B cell (primary cell): ENCODE measurements around the gene NELFE. TPM values are rescaled to one million over a fixed set of nuclear protein-coding genes. Genes with fewer than 3 reads are reported as not detected.
"Not testable (repeated sequence)": the region's sequence is repeated elsewhere in the genome, so short reads cannot be mapped to it uniquely, and the experiment has no call there.

ENCODE experiments used
- ATAC-seq: fragments of 200-7000 bp; cut with Tn5 transposase; one replicate; pipeline ENCODE4 v1.10.0; 2021; ENCODE audit warnings: low read depth, mild to moderate bottlenecking, moderate number of reproducible peaks, moderate library complexity
- CTCF ChIA-PET: fragments of 350-600 bp; sonication (Branson Sonifier 250); formaldehyde crosslinking; loops from one replicate; lab custom pipeline; 2021; ENCODE audit warnings: antibody characterized with exemption, inconsistent platforms; lab: Charles Lee
- POLR2A ChIA-PET: fragments of 350-600 bp; sonication (Branson Sonifier 250); formaldehyde crosslinking; loops from one replicate; lab custom pipeline; 2021; ENCODE audit warnings: antibody characterized with exemption; lab: Charles Lee
- DNase-seq: peaks from one replicate; pipeline ENCODE4 v3.0.0; 2013
- H2AFZ ChIP-seq: 2 replicates; pipeline ENCODE4 v1.6.1; 2012; ENCODE audit warnings: mild to moderate bottlenecking, low read depth, low read length; ENCODE audit not compliant: insufficient read depth, poor library complexity, severe bottlenecking
- H3K27ac ChIP-seq, 2 donors: 1 replicate in 1 of 2; 2 replicates in 1 of 2; pipeline ENCODE4 v1.5.1; 2012 to 2013; ENCODE audit warnings: low read length in 2 of 2, mild to moderate bottlenecking in 2 of 2, moderate library complexity in 1 of 2
- H3K27me3 ChIP-seq, 4 experiments: fragments of 200-600 bp in 1 of 4; sonication (generic) in 1 of 4; replicated peaks in 1 of 4; 1 replicate in 2 of 4; 2 replicates in 2 of 4; pipeline versions ENCODE4 v1.6.1 to v1.7.0; 2013 to 2016; ENCODE audit warnings: low read length in 3 of 4, mild to moderate bottlenecking in 2 of 4, mixed read lengths in 1 of 4, moderate library complexity in 1 of 4; ENCODE audit not compliant: insufficient read depth in 4 of 4, control insufficient read depth in 3 of 4; ENCODE audit errors: control extremely low read depth in 1 of 4
- H3K36me3 ChIP-seq, 2 experiments: replicated peaks in 1 of 2; 1 replicate in 1 of 2; 2 replicates in 1 of 2; pipeline versions ENCODE4 v1.6.1 to v1.7.1; 2013; ENCODE audit warnings: low read length in 1 of 2; ENCODE audit not compliant: insufficient read depth in 2 of 2, control insufficient read depth in 1 of 2; ENCODE audit errors: control extremely low read depth in 1 of 2, extremely low read depth in 1 of 2
- H3K4me1 ChIP-seq, 2 donors: fragments of 200-600 bp in 1 of 2; sonication (generic) in 1 of 2; 1 replicate in 1 of 2; 2 replicates in 1 of 2; pipeline versions ENCODE4 v1.5.1 to v1.6.1; 2013 to 2017; ENCODE audit warnings: low read length in 2 of 2; ENCODE audit not compliant: control insufficient read depth in 2 of 2, insufficient read depth in 2 of 2
- H3K4me2 ChIP-seq: replicated peaks from 2 replicates; pipeline ENCODE3; 2012; ENCODE audit warnings: mild to moderate bottlenecking, low read depth, low read length; ENCODE audit not compliant: poor library complexity, severe bottlenecking
- H3K4me3 ChIP-seq, 5 experiments: fragments of 200-600 bp in 1 of 5; sonication (generic) in 1 of 5; 1 replicate in 3 of 5; 2 replicates in 2 of 5; pipeline versions ENCODE4 v1.5.1 to v1.7.0; 2011 to 2016; ENCODE audit warnings: low read length in 4 of 5, mild to moderate bottlenecking in 4 of 5, low read depth in 2 of 5, control low read depth in 1 of 5, moderate library complexity in 1 of 5; ENCODE audit not compliant: insufficient read depth in 1 of 5; ENCODE audit errors: control extremely low read depth in 1 of 5, extremely low read depth in 1 of 5
- H3K79me2 ChIP-seq: fragments of 200-600 bp; sonication (generic); one replicate; pipeline ENCODE4 v1.6.0; 2016; ENCODE audit warnings: low read length; ENCODE audit not compliant: control insufficient read depth, insufficient read depth
- H3K9ac ChIP-seq: fragments of 200-600 bp; sonication (generic); 2 replicates; pipeline ENCODE4 v1.6.1; 2017; ENCODE audit warnings: mild to moderate bottlenecking, low read length, moderate library complexity
- H3K9me3 ChIP-seq, 3 donors: one replicate each; pipeline versions ENCODE4 v1.6.1 to v1.7.1; 2013; ENCODE audit warnings: low read length in 2 of 3; ENCODE audit not compliant: control insufficient read depth in 2 of 3, insufficient read depth in 1 of 3; ENCODE audit errors: control extremely low read depth in 1 of 3
- H4K20me1 ChIP-seq: 2 replicates; pipeline ENCODE4 v1.6.0; 2012; ENCODE audit warnings: mild to moderate bottlenecking, low read length; ENCODE audit not compliant: insufficient read depth, control insufficient read depth, poor library complexity, severe bottlenecking
- H3K27ac Mint-ChIP-seq: one replicate; pipeline ENCODE4 v1.8.0; 2021; ENCODE audit warnings: mixed read lengths
- H3K27me3 Mint-ChIP-seq: one replicate; pipeline ENCODE4 v1.8.0; 2021; ENCODE audit warnings: mixed read lengths
- H3K4me1 Mint-ChIP-seq: one replicate; pipeline ENCODE4 v1.8.0; 2021; ENCODE audit warnings: mixed read lengths
- H3K4me3 Mint-ChIP-seq: one replicate; pipeline ENCODE4 v1.8.0; 2021; ENCODE audit warnings: mixed read lengths
- H3K9me3 Mint-ChIP-seq: one replicate; pipeline ENCODE4 v1.8.0; 2022; ENCODE audit warnings: mixed read lengths; ENCODE audit not compliant: insufficient read depth
- CTCF ChIP-seq: fragments of 200-600 bp; IDR thresholded peaks from one replicate; pipeline ENCODE4 v1.8.0; 2022; ENCODE audit warnings: antibody characterized with exemption, mild to moderate bottlenecking
- EZH2 ChIP-seq: IDR thresholded peaks from 2 replicates; pipeline ENCODE4 v1.6.1; 2012; ENCODE audit warnings: borderline replicate concordance, low read depth, mild to moderate bottlenecking, moderate library complexity, low read length; ENCODE audit not compliant: insufficient read depth, poor library complexity, severe bottlenecking
- WGBS: methylation state at CpG from one replicate; pipeline ENCODE4 v1.1.5; 2013; ENCODE audit warnings: missing lambda C conversion rate; ENCODE audit not compliant: insufficient coverage; 5-methylcytosine and 5-hydroxymethylcytosine counted together
- intact Hi-C: fragments of 100-400 bp; cut with micrococcal nuclease; formaldehyde crosslinking; loops from one replicate; pipeline ENCODE4 v1.10.0; 2022
- polyA plus RNA-seq: library from polyadenylated mRNA; depleted of rRNA; stranded (reverse); fragments of >200 nt; gene quantifications from 2 replicates; pipeline ENCODE4 v1.2.3, GENCODE V29; 2012
- total RNA-seq, 2 donors: library from RNA; stranded (reverse); fragments of 120-200 nt in 1 of 2; gene quantifications; 1 replicate in 1 of 2; 2 replicates in 1 of 2; pipeline versions ENCODE4 v1.2.3 to v1.2.4, GENCODE V29; 2013 to 2022

Gene NELFE
- total and polyA plus RNA-seq, 2 donors (not counting 1 experiment from before 2014, with no cell fraction given) = 39.0 to 53.7 TPM

- peaks cover 1% of the 10 kb centered on the region for H3K4me1 Mint-ChIP-seq
- Histone ChIP-seq H3K4me2 (no peak overlapping the region), H3K9ac (no peak overlapping the region), H3K9me3 (no peaks in the 10 kb centered on the region), H3K79me2 (no peaks in the 10 kb centered on the region), H2AFZ (no peak overlapping the region), H3K4me3 (no peak overlapping the region), H3K27ac (no peak overlapping the region), H3K36me3 (no peaks in the 10 kb centered on the region), H4K20me1 (no peaks in the 10 kb centered on the region), H3K27me3 (no peaks in the 10 kb centered on the region), H3K4me1 (no peaks in the 10 kb centered on the region)
- H3K27me3 Mint-ChIP-seq = peaks cover 13% of the 10 kb centered on the region
- DNase-seq (no peak), ATAC-seq (no peak)
- intact Hi-C loops = no loop called here
- 63% methylated on average over 2 of the region's 4 CpGs for WGBS
- no peak for TF ChIP-seq EZH2
- no peak for TF ChIP-seq CTCF
- POLR2A ChIA-PET = no interaction called here
- no peaks in the 10 kb centered on the region for H3K9me3 Mint-ChIP-seq
- H3K4me3 Mint-ChIP-seq = no peak overlapping the region
- no peak overlapping the region for H3K27ac Mint-ChIP-seq
- CTCF ChIA-PET = no interaction called here
Measured at GRCh38 chr6:31908791-31909190, 50.0 kb downstream of the NELFE start.

- ChIA-PET POLR2A (interaction anchor here (0.7 kb wide), 1 partner anchor 11 kb away, joined by 3 read pairs; the partner anchor contains the start of gene EHMT2), CTCF (interaction anchor here (0.6 kb wide), 1 partner anchor 12 kb away, joined by 3 read pairs; no protein-coding TSS in a partner anchor)
- WGBS = no CpG with 5 or more reads among the region's 5 CpGs
- H3K4me1 ChIP-seq, intact Hi-C loops, H3K27ac ChIP-seq, H3K9ac ChIP-seq, H2AFZ ChIP-seq, ATAC-seq, H3K27ac Mint-ChIP-seq, DNase-seq, H3K79me2 ChIP-seq, H3K27me3 ChIP-seq, H3K9me3 ChIP-seq, H3K4me1 Mint-ChIP-seq, H3K4me3 ChIP-seq, H3K4me3 Mint-ChIP-seq, H4K20me1 ChIP-seq, H3K9me3 Mint-ChIP-seq, H3K36me3 ChIP-seq, H3K4me2 ChIP-seq: not testable (repeated sequence)
- peaks cover 13% of the 10 kb centered on the region for H3K27me3 Mint-ChIP-seq
Measured at GRCh38 chr6:31908255-31908654, 50.5 kb downstream of the NELFE start.
